ENCODE data around the gene PANX2. TPM values are rescaled to one million over a fixed set of nuclear protein-coding genes. Genes with fewer than 3 reads are reported as not detected.

PANX2 gene
- total and polyA plus RNA-seq, 2 donors (not counting 1 experiment from before 2014, with no cell fraction given): 0.04 to 0.59 TPM

DNA sequence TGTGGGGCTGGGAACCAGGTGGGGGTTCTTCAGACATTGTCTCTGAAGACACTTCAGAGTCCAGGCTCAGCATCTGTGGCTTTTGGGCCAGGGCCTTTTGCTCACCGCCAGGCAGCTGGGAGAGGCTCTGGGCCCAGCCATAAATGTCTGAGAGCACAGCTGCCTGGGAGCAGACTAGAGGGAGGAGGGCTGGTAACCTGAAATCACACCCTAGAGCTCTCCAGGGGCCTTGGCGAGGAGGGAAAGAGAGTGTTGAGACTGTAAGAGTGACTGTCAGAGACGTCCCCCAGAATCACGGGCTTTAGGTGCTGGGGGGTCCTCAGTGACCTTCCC lies 19.3 kb downstream of the PANX2 start:
- Histone ChIP-seq H3K36me3 (replicated peaks in 1 of 2; ENCODE audit: control extremely low read depth in 1 of 2, control insufficient read depth in 1 of 2, extremely low read depth in 1 of 2, insufficient read depth in 2 of 2, low read length in 1 of 2) (peaks cover 0 to 22% of the 10 kb centered on the region in 2 experiments), H3K4me2 (replicated peaks; ENCODE audit: low read depth, low read length, poor library complexity, severe bottlenecking) (peak overlapping the region; percentile 98), H3K9me3 (ENCODE audit: control extremely low read depth in 1 of 3, control insufficient read depth in 2 of 3, insufficient read depth in 1 of 3, low read length in 2 of 3) (peaks cover 0 to 2% (median 0%) of the 10 kb centered on the region in 3 donors), H3K79me2 (ENCODE audit: control insufficient read depth, insufficient read depth, low read length) (peaks cover 29% of the 10 kb centered on the region), H3K27me3 (replicated peaks in 1 of 4; ENCODE audit: control extremely low read depth in 1 of 4, control insufficient read depth in 3 of 4, insufficient read depth in 4 of 4, low read length in 3 of 4) (peaks cover 0 to 4% (median 0%) of the 10 kb centered on the region in 4 experiments), H3K9ac (ENCODE audit: low read length) (peak overlapping the region; percentile 79), H2AFZ (ENCODE audit: insufficient read depth, low read depth, low read length, poor library complexity, severe bottlenecking) (no peak overlapping the region), H3K4me1 (ENCODE audit: control insufficient read depth in 2 of 2, insufficient read depth in 2 of 2, low read length in 2 of 2) (peaks cover 82 to 91% of the 10 kb centered on the region in 2 donors), H3K27ac (ENCODE audit: low read length in 2 of 2) (peak overlapping the region; percentile 99 to 100), H3K4me3 (ENCODE audit: control extremely low read depth in 1 of 5, extremely low read depth in 1 of 5, insufficient read depth in 1 of 5, low read depth in 2 of 5, low read length in 4 of 5) (peak overlapping the region in 4 of 5 experiments; percentile 36 to 63 (median 52)), H4K20me1 (ENCODE audit: control insufficient read depth, insufficient read depth, low read length, poor library complexity, severe bottlenecking) (peaks cover 7% of the 10 kb centered on the region)
- Mint-ChIP-seq H3K27ac (peak overlapping the region; percentile 99), H3K4me3 (peak overlapping the region; percentile 86), H3K9me3 (ENCODE audit: insufficient read depth) (no peaks in the 10 kb centered on the region), H3K27me3 (no peaks in the 10 kb centered on the region), H3K4me1 (peaks cover 58% of the 10 kb centered on the region)
- POLR2A ChIA-PET: interaction anchor here (0.5 to 4.6 kb wide), 10 partner anchors 9 to 336 kb away, joined by 5 to 54 read pairs (median 15); partner anchors contain the start of genes PANX2, PIM3, SCO2 and SELENOO
- DNase-seq (no peak), ATAC-seq (ENCODE audit: low read depth) (no peak)
- intact Hi-C loops (cut with micrococcal nuclease): loop anchor here (1.0 to 5.0 kb wide), 9 partner anchors 10 to 431 kb away; partner anchors contain the start of genes PIM3, TUBGCP6 and ZBED4
- CTCF ChIA-PET: interaction anchor here (1.0 to 4.0 kb wide), 11 partner anchors 15 to 336 kb away, joined by 4 to 41 read pairs (median 8); partner anchors contain the start of gene SCO2
- TF ChIP-seq CTCF (IDR thresholded peaks at IDR 0.05) (no peak), EZH2 (IDR thresholded peaks at IDR 0.05; ENCODE audit: borderline replicate concordance, insufficient read depth, low read depth, low read length, poor library complexity, severe bottlenecking) (no peak)
- 8% methylated on average over 4 of the region's 4 CpGs for WGBS (ENCODE audit: insufficient coverage)
